K562 (cell line): ENCODE results near the gene SLC19A1. TPM values are rescaled to one million over a fixed set of nuclear protein-coding genes. Genes with fewer than 3 reads are reported as not detected.

Experiments used
- ATAC-seq: fragments of 200-7000 bp; cut with Tn5 transposase; 3 replicates; pipeline ENCODE4 v1.9.1; 2020; ENCODE audit warnings: moderate library complexity
- BruUV-seq: library from RNA; stranded (reverse); fragments of 400-500 nt; replicated peaks from 2 replicates; lab custom pipeline; 2021; lab: Mats Ljungman, UMichigan
- CTCF ChIA-PET: fragments of 300-600 bp; formaldehyde crosslinking; extraction: SDS; loops from one replicate; lab custom pipeline; 2021; ENCODE audit warnings: low intra/inter-chr PET ratio; lab: Yijun Ruan, JAX
- POLR2A ChIA-PET: fragments of 300-600, 350-650 bp; sonication (Branson Sonifier 250); formaldehyde crosslinking; extraction: SDS; loops from one replicate; lab custom pipeline; 2021; ENCODE audit warnings: antibody characterized with exemption, inconsistent platforms; lab: Yijun Ruan, JAX
- DNase-seq, 4 experiments: peaks; one replicate each; pipeline versions ENCODE4 v3.0.0 to v3.0.0-alpha.2; 2011 to 2018; ENCODE audit warnings: low spot score in 3 of 4, mixed read lengths in 3 of 4; ENCODE audit errors: extremely low read depth in 1 of 4
- FAIRE-seq: peaks from 2 replicates; lab custom pipeline; 2011; peaks lifted over from hg19 to GRCh38; lab: Jason Lieb, UNC
- H2AFZ ChIP-seq: 2 replicates; pipeline ENCODE4 v1.6.0; 2011; ENCODE audit warnings: low read depth, low read length, control low read depth, inconsistent platforms
- H3K27ac ChIP-seq: fragments of 200-600 bp; 3 replicates; pipeline ENCODE4 v1.8.0; 2011; ENCODE audit warnings: low read depth, mild to moderate bottlenecking, control low read depth, inconsistent platforms, low read length, moderate library complexity, mixed read lengths; ENCODE audit errors: extremely low read depth
- H3K27me3 ChIP-seq, 2 experiments: fragments of 300-600 bp in 1 of 2; 2 replicates in 1 of 2; 3 replicates in 1 of 2; pipeline versions ENCODE4 v1.6.0 to v1.8.0; 2011; ENCODE audit warnings: inconsistent platforms in 2 of 2, low read length in 2 of 2, mild to moderate bottlenecking in 1 of 2, mixed read lengths in 1 of 2, moderate library complexity in 1 of 2; ENCODE audit not compliant: control insufficient read depth in 2 of 2, insufficient read depth in 2 of 2
- H3K36me3 ChIP-seq: fragments of 300-600 bp; 3 replicates; pipeline ENCODE4 v1.8.0; 2011; ENCODE audit warnings: mild to moderate bottlenecking, low read length, inconsistent platforms; ENCODE audit not compliant: control insufficient read depth, insufficient read depth
- H3K4me1 ChIP-seq, 2 experiments: fragments of 200-600 bp in 1 of 2; replicated peaks in 1 of 2; 2 replicates in 1 of 2; 3 replicates in 1 of 2; pipeline versions ENCODE4 v1.5.1 to v1.8.0; 2011; ENCODE audit warnings: inconsistent platforms in 2 of 2, low read length in 2 of 2, mild to moderate bottlenecking in 1 of 2, mixed read lengths in 1 of 2, moderate library complexity in 1 of 2; ENCODE audit not compliant: control insufficient read depth in 2 of 2, insufficient read depth in 2 of 2
- H3K4me2 ChIP-seq: 2 replicates; pipeline ENCODE4 v1.6.1; 2011; ENCODE audit warnings: low read length, control low read depth, inconsistent platforms, mixed read lengths; ENCODE audit not compliant: insufficient read depth
- H3K4me3 ChIP-seq: fragments of 200-600 bp; sonication (generic), shearing (Covaris generic); 2 replicates; pipeline ENCODE4 v1.5.1; 2016; ENCODE audit warnings: control low read depth, inconsistent platforms
- H3K79me2 ChIP-seq: fragments of 200-600 bp; 3 replicates; pipeline ENCODE4 v1.8.0; 2011; ENCODE audit warnings: low read length, inconsistent platforms; ENCODE audit not compliant: control insufficient read depth, insufficient read depth
- H3K9ac ChIP-seq, 2 experiments: 2 replicates each; pipeline versions ENCODE4 v1.6.0 to v1.6.1; 2011; ENCODE audit warnings: low read depth in 2 of 2, low read length in 2 of 2, control low read depth in 1 of 2, inconsistent platforms in 1 of 2, mild to moderate bottlenecking in 1 of 2, mixed read lengths in 1 of 2; ENCODE audit not compliant: insufficient read depth in 1 of 2
- H3K9me1 ChIP-seq: one replicate; pipeline ENCODE4 v1.6.0; 2011; ENCODE audit warnings: inconsistent platforms, mild to moderate bottlenecking, low read length, moderate library complexity; ENCODE audit not compliant: control insufficient read depth, insufficient read depth
- H3K9me3 ChIP-seq: replicated peaks from 2 replicates; pipeline ENCODE4 v1.5.1; 2011; ENCODE audit warnings: low read depth, low read length, inconsistent platforms; ENCODE audit not compliant: control insufficient read depth, insufficient read depth
- H4K20me1 ChIP-seq: replicated peaks from 2 replicates; pipeline ENCODE4 v1.6.1; 2011; ENCODE audit warnings: low read length, inconsistent platforms, mixed read lengths; ENCODE audit not compliant: control insufficient read depth, insufficient read depth
- BACH1 ChIP-seq: fragments of 200-800 bp; sonication (Bioruptor generic); IDR thresholded peaks from 2 replicates; pipeline ENCODE4 v1.6.1; 2016; ENCODE audit warnings: missing genetic modification characterization, missing compliant biosample characterization
- BRF2 ChIP-seq: IDR thresholded peaks from 3 replicates; pipeline ENCODE4 v1.6.1; 2011; ENCODE audit warnings: borderline replicate concordance, mild to moderate bottlenecking; ENCODE audit not compliant: insufficient read length, insufficient read depth
- CBFA2T2 ChIP-seq: fragments of 450-650 bp; conservative IDR thresholded peaks from 2 replicates; pipeline ENCODE4 v1.6.1; 2017; ENCODE audit warnings: mild to moderate bottlenecking
- POLR2G ChIP-seq: fragments of 200-400 bp; formaldehyde crosslinking; IDR thresholded peaks from 2 replicates; pipeline ENCODE4 v1.6.1; 2017; ENCODE audit warnings: low read depth, mild to moderate bottlenecking, antibody characterized with exemption, low read length, moderate library complexity
- RBFOX2 ChIP-seq: fragments of 200-400 bp; formaldehyde crosslinking; IDR thresholded peaks from 2 replicates; pipeline ENCODE4 v1.6.1; 2017; ENCODE audit warnings: low read depth, mild to moderate bottlenecking, low read length, moderate library complexity
- RFX1 ChIP-seq: fragments of 450-650 bp; IDR thresholded peaks from 2 replicates; pipeline ENCODE4 v1.6.1; 2016; ENCODE audit warnings: mild to moderate bottlenecking, moderate library complexity
- TEAD4 ChIP-seq, 2 experiments: sonication (generic) in 1 of 2; formaldehyde crosslinking in 1 of 2; IDR thresholded peaks; 2 replicates each; pipeline versions ENCODE4 v1.6.1 to v1.8.0; 2012 to 2022; ENCODE audit warnings: borderline replicate concordance in 1 of 2, inconsistent platforms in 1 of 2, low read length in 1 of 2, mild to moderate bottlenecking in 1 of 2, missing genetic modification reagents in 1 of 2
- WGBS: fragments of 100-300 bp; shearing (Covaris generic); methylation state at CpG from one replicate; pipeline ENCODE4 v1.1.6; 2016; ENCODE audit warnings: low coverage, mixed read lengths; ENCODE audit not compliant: insufficient coverage; ENCODE audit errors: missing lambda C conversion rate; 5-methylcytosine and 5-hydroxymethylcytosine counted together
- in situ Hi-C: fragments of 300-500 bp; cut with MboI; formaldehyde crosslinking; loops from 4 replicates; pipeline ENCODE4 v1.15.0; 2018; ENCODE audit warnings: inconsistent platforms, mixed read lengths
- intact Hi-C: fragments of 100-400 bp; cut with micrococcal nuclease; formaldehyde crosslinking; loops from 2 replicates; pipeline ENCODE4 v1.14.2; 2022
- polyA plus RNA-seq, 8 experiments: library from polyadenylated mRNA; depleted of rRNA in 4 of 8; stranded (reverse) in 5 of 8; unstranded in 3 of 8; fragments of >200 nt; fragmentation: Nextera tagmentation in 2 of 8; fragmentation: Illumina TruSeq in 1 of 8; extraction: Ambion mirVana in 2 of 8; extraction: Trizol in 1 of 8; gene quantifications; 2 replicates each; pipeline versions ENCODE4 v1.2.1 to v1.2.3, GENCODE V29; 2011 to 2014; ENCODE audit warnings: inconsistent platforms in 1 of 8, missing spikeins in 1 of 8
- total RNA-seq, 7 experiments: library from RNA; depleted of rRNA in 6 of 7; stranded (reverse); fragments of >200 nt in 6 of 7; fragmentation: Illumina TruSeq in 2 of 7; extraction: Trizol in 2 of 7; gene quantifications; 2 replicates each; pipeline versions ENCODE4 v1.2.1 to v1.2.3, GENCODE V29; 2011 to 2021; ENCODE audit warnings: low replicate concordance in 1 of 7
- TF ChIP-seq, protein P1 (sequence below): sonication (generic); formaldehyde crosslinking; IDR thresholded peaks from 2 replicates; pipeline ENCODE4 v1.9.0; 2022; ENCODE audit warnings: mild to moderate bottlenecking, missing genetic modification reagents
- TF ChIP-seq, protein P2 (sequence below): fragments of 450-650 bp; conservative IDR thresholded peaks from 2 replicates; pipeline ENCODE4 v1.6.1; 2016; ENCODE audit warnings: missing genetic modification characterization, low read depth, mild to moderate bottlenecking, control low read depth, missing compliant biosample characterization
- TF ChIP-seq, protein P3 (sequence below): fragments of 250-450 bp; sonication (Bioruptor Pico); IDR thresholded peaks from 2 replicates; pipeline ENCODE4 v1.8.0; 2022; ENCODE audit warnings: inconsistent platforms, mild to moderate bottlenecking, moderate library complexity, borderline replicate concordance

SLC19A1 gene
- total and polyA plus RNA-seq, 9 of the 15 experiments (the other 6 are each of a cell fraction or from before 2014, with no cell fraction given), result 0.65 to 88.7 (median 12.0) TPM

GRCh38 chr21:45529785-45530422 lies 12.3 kb downstream of the SLC19A1 start (continued):
- TF ChIP-seq, protein P1, sequence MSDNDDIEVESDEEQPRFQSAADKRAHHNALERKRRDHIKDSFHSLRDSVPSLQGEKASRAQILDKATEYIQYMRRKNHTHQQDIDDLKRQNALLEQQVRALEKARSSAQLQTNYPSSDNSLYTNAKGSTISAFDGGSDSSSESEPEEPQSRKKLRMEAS (CRISPR knock-in tag), result peak; percentile 3; the same call in 1 of the 2 replicates
- TF ChIP-seq, protein P2, sequence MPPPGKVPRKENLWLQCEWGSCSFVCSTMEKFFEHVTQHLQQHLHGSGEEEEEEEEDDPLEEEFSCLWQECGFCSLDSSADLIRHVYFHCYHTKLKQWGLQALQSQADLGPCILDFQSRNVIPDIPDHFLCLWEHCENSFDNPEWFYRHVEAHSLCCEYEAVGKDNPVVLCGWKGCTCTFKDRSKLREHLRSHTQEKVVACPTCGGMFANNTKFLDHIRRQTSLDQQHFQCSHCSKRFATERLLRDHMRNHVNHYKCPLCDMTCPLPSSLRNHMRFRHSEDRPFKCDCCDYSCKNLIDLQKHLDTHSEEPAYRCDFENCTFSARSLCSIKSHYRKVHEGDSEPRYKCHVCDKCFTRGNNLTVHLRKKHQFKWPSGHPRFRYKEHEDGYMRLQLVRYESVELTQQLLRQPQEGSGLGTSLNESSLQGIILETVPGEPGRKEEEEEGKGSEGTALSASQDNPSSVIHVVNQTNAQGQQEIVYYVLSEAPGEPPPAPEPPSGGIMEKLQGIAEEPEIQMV (tag), result no peak
- TF ChIP-seq TEAD4 (IDR thresholded peaks at IDR 0.05; ENCODE audit: low read length) (no peak), TEAD4 (CRISPR knock-in tag; IDR thresholded peaks at IDR 0.05; ENCODE audit: borderline replicate concordance) (no peak), BACH1 (tag) (no peak), RFX1 (no peak)

- CTCF ChIA-PET, result interaction anchor here (0.7 kb wide), 1 partner anchor 236 kb away, joined by 3 read pairs; no protein-coding TSS in a partner anchor
- intact Hi-C loops, result no loop called here
- POLR2A ChIA-PET, result no interaction called here
- Histone ChIP-seq H3K9ac (no peak overlapping the region; a peak in 1 of 4 replicates), H3K36me3 (peaks cover 88% of the 10 kb centered on the region), H3K4me3 (no peak overlapping the region), H3K27ac (no peak overlapping the region; the same call in 2 of the 3 replicates), H3K27me3 (no peaks in the 10 kb centered on the region), H3K4me1 (peaks cover 0 to 35% of the 10 kb centered on the region in 2 experiments; a peak in 1 of 5 replicates), H4K20me1 (peaks cover 4% of the 10 kb centered on the region; the same call in 1 of the 2 replicates), H2AFZ (no peak overlapping the region), H3K79me2 (peaks cover 14% of the 10 kb centered on the region), H3K4me2 (no peak overlapping the region), H3K9me3 (no peaks in the 10 kb centered on the region), H3K9me1 (no peaks in the 10 kb centered on the region)
- FAIRE-seq (no peak), ATAC-seq (no peak), DNase-seq (no peak)
- WGBS, result 93% methylated on average over 19 of the region's 20 CpGs
- in situ Hi-C loops, result no loop called here
- TF ChIP-seq POLR2G (0 out of 2 replicates have a peak, but pooled peaks have one; percentile 27), RBFOX2 (0 out of 2 replicates have a peak, but pooled peaks have one; percentile 31), BRF2 (no peak), CBFA2T2 (no peak)
- TF ChIP-seq, protein P3, sequence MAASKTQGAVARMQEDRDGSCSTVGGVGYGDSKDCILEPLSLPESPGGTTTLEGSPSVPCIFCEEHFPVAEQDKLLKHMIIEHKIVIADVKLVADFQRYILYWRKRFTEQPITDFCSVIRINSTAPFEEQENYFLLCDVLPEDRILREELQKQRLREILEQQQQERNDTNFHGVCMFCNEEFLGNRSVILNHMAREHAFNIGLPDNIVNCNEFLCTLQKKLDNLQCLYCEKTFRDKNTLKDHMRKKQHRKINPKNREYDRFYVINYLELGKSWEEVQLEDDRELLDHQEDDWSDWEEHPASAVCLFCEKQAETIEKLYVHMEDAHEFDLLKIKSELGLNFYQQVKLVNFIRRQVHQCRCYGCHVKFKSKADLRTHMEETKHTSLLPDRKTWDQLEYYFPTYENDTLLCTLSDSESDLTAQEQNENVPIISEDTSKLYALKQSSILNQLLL (CRISPR knock-in tag), result no peak
- BruUV-seq, result no TSS peak
Observed at GRCh38 chr21:45528981-45529784, 13.1 kb downstream of the SLC19A1 start.
